GM23338 (cell line): Measurements from ENCODE around the gene ATP9A.

Experiments used
- CREB1 ChIP-seq: fragments of 250-450 bp; sonication (Bioruptor Pico); IDR thresholded peaks from 2 replicates; pipeline ENCODE4 v1.5.0; 2020; ENCODE audit warnings: low read depth, mild to moderate bottlenecking, moderate library complexity
- EZH2 ChIP-seq: fragments of 200-600 bp; sonication (generic); IDR thresholded peaks from one replicate; pipeline ENCODE4 v1.8.0; 2017; ENCODE audit warnings: antibody characterized with exemption, mild to moderate bottlenecking, low read depth; ENCODE audit not compliant: unreplicated experiment
- EZH2phosphoT487 ChIP-seq: fragments of 200-600 bp; sonication (generic); IDR thresholded peaks from one replicate; pipeline ENCODE4 v1.8.1; 2018; ENCODE audit warnings: antibody characterized with exemption; ENCODE audit not compliant: unreplicated experiment
- POLR2AphosphoS5 ChIP-seq: IDR thresholded peaks from 2 replicates; pipeline ENCODE4 v1.6.1; 2016; ENCODE audit warnings: antibody characterized with exemption, low read depth
- REST ChIP-seq: IDR thresholded peaks from one replicate; pipeline ENCODE4 v1.6.1; 2018; ENCODE audit warnings: antibody characterized with exemption; ENCODE audit not compliant: unreplicated experiment
- STAT1 ChIP-seq: IDR thresholded peaks from one replicate; pipeline ENCODE4 v1.6.1; 2016; ENCODE audit warnings: antibody characterized with exemption; ENCODE audit not compliant: unreplicated experiment
- TF ChIP-seq, protein P1 (sequence below), 2 experiments: fragments of 200-600 bp in 1 of 2; sonication (generic) in 1 of 2; conservative IDR thresholded peaks; 2 replicates each; pipeline versions ENCODE4 v1.5.1 to v1.6.1; 2016 to 2017; ENCODE audit warnings: antibody characterized with exemption in 2 of 2, low read depth in 2 of 2, mild to moderate bottlenecking in 2 of 2, moderate library complexity in 1 of 2

DNA sequence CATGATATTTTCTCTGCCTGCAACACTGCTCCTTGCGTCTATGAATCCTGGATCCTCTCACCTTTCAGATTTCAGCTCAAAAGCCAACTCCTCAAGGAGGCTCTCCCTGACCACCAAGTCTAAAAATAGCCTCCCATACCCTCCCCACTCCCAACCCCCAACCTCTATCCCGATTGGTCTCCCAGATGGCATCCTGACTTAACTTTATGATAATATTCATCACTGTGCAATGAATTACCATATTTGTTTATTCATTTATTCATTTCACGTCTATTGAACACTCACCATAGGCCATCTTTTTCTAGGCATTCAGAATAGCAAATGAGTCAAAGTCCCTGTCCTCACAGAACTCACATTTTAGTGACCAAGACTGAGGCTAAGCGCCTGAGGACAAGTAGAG is 183.0 kb downstream of the ATP9A start:
- TF ChIP-seq POLR2AphosphoS5 = no peak
- no peak for TF ChIP-seq EZH2
- TF ChIP-seq, protein P1, sequence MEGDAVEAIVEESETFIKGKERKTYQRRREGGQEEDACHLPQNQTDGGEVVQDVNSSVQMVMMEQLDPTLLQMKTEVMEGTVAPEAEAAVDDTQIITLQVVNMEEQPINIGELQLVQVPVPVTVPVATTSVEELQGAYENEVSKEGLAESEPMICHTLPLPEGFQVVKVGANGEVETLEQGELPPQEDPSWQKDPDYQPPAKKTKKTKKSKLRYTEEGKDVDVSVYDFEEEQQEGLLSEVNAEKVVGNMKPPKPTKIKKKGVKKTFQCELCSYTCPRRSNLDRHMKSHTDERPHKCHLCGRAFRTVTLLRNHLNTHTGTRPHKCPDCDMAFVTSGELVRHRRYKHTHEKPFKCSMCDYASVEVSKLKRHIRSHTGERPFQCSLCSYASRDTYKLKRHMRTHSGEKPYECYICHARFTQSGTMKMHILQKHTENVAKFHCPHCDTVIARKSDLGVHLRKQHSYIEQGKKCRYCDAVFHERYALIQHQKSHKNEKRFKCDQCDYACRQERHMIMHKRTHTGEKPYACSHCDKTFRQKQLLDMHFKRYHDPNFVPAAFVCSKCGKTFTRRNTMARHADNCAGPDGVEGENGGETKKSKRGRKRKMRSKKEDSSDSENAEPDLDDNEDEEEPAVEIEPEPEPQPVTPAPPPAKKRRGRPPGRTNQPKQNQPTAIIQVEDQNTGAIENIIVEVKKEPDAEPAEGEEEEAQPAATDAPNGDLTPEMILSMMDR (conservative IDR thresholded peaks at IDR 0.05; ENCODE audit: low read depth in 2 of 2) = no peak
- no peak for TF ChIP-seq EZH2phosphoT487
- no peak for TF ChIP-seq REST
- TF ChIP-seq CREB1 (CRISPR knock-in tag) = no peak
- no peak for TF ChIP-seq STAT1
